Retina (tissue), 1 donor: Measurements from ENCODE around the gene IRS4.

Source experiments
- DNase-seq: peaks from one replicate; pipeline ENCODE4 v3.0.0-alpha.2; 2016

IRS4 gene

DNA sequence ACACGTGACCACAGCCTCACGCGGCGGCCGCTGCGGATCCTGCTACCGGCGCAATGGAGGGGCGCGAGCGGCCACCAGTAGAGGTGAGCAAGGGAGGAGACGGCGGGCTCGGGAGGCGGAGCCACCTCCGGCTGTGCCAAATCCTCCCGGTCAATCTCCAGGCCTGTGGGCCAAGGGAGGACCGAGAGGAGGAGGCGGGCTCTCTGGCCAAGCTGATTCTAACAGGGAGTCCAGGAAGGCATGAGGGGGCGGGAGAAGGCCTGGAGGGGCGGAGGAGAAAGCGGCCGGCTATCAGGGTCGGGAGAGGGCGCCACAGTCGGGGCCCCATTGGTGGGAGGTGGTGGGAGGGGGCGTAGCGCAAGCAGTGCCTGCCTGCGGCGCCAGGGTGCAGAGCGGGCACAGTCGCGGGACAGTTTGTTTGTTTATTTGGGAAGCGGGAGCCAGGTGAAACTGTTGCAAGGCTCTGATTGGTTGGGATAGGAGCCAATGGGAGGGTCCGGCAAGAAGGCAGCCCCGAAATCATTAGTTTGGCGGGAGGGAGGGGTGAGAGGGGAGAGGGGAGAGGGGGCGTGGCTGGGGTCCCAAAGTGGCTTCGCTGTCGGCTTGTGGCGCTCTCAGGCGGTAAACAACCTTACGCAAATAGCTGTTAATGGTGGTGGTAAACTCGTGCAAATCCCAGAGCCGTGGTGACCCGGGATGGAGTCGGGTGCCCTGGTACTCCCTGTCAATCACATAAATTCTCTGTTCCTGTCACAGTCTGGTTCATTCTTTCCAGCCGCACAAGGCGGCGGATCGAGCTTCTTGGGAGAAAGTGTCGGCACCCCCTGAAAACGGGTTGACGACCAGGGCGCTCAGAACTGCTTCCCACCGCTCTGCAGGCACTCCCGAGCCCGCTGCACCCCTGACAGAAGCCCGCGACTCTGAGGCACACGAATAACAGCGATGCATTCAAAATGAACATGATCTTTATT lies at the start of gene IRS4:
TSS of gene IRS4 (minus strand) at position 55 of the 971 bp plus-strand sequence.
- peak; percentile 85 for DNase-seq

DNA sequence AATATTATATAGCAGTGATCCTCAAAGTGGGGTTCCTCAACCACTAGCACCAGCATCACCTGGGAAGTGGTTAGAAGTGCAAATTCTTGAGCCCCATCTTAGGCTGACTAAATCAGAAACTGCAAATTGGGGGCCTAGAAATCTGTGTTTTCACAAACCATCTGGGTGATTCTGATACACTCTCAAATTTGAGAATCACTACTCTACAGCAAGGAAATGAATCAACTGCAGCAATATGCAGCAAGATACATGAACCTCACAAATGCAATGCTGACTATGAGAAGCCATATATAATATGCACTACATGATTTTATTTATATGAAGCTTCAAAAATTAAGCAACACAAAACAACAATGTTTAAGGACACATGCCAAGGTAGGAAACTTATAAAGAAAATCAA lies 36.2 kb upstream of the IRS4 start:
- no peak for DNase-seq

DNA sequence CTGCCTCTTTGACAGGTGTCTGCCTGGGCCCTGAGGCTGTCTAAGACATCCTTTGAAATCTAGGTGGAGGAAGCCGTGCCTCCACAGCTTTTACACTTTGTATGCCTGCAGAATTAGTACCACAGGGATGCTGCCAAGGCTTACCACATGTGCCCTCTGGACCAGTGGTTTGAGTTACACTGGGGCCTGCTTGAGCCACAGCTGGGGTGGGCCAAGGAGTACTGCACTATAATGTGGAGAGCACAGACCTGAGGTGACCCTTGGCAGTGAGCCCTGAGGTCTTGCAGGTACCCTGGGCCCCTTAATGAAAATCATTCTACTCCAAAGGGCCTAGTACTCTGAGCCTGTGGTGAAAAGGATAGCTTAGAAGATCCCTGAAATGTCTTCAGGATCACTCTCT lies 27.2 kb upstream of the IRS4 start:
- no peak for DNase-seq

DNA sequence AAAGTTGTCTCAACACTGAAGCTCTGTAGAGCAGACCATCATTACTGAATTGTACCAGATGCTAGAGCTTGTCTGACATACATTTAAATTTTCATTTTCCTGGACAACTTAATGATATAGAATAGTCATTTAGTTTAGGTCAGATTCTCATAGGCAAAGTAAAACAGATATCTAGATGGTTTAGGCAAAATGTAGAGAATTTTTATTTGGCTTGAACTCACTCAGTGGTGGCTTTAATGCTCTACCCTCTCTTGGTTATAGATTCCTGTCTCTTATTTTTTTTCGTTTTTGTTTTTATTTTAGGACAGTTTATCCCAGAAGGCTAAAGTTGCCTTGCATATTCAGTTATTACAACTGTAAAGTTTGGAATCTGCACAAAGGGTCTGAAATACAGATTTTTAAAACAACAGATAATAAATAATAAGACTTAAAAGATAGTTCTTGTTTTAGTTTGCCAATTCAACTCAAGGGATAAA lies 4.0 kb upstream of the IRS4 start:
- no peak for DNase-seq

DNA sequence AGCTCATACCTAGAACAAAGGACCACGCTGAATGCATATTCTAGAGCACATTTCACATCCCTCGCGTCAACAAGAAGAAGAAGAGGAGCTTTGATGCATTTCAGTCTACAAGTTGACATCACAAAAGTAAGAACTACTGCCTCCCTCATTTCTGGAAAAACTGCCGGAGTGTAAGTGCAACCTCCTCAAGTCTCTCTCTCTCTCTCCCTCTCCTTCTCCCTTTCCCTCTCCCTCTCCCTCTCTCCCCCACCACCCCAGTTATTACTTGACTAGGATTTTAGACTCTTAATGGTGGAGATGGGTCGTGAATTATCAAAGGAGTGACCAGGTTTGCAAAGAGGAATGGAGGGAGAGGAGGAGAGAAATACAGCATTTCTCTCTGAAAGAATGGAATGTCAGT lies 1.4 kb upstream of the IRS4 start:
- peak; percentile 25 for DNase-seq

DNA sequence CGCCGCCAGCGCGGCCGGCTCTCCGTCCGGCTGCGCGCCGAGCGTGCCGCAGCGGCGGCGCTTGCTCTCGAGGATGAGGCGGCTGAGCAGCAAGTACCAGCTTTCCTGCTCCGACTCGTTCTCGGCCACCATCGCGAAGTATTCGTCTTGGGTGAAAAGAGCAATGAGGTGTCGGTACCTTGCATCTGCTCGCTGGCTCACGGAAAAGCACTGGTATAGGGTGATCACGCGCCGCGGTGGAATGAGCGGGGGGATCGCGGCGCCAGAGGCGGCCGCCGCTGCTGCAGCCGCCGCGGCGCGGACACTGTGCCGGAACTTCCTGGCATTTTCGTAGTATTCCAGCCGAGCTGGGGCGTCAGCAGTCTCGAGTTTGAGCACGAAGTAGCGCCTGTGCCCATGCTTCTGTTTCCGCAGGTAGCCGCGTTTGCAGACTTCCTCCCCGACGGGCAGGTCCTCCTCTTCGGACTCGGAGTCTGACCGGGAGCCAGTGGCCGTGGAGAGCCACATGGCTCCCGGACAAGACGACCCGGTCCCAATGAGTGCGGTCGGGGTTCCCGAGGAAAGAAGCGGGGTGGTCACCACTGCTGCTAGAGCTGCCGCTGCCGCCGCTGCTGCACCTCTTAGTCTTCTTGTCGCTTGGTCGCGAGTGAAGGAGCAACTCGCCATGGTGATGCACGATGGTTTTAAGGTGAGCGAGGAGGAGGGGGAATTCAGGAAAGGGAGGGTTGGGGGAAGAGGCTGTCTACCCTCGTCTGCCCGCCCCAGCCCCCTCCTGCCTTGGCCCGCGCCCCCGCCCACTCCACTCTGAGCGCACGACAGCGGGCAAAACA lies 469 bp downstream of the IRS4 start:
- DNase-seq = peak; percentile 79

DNA sequence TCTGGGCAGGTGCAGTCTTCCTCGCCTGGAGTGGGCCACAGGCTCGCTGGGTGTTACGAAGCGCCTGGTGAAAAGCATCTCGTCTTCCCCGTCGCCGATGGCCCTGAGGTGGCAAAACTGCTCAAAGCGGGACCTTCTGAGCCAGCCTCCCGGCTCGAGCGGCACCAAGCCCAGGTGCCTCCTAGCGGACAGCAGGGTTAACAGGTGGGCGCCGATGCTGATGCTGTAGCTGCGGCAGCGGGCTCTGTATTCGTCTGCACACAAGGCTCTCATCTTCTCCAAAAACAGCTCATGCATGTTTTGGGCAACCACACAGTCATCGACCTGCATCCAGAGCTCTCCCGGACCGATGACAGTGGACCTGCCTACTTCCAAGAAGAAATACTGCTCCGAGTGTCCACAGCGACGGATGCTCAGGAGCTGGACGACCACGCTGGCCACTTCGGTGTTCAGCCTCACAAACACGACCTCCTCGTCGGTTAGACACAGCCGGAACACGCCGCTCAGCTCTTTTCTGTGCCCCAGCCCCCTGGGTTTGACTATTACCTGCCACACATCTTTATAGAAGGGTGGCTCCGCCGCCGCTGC lies 1.2 kb downstream of the IRS4 start:
- peak; percentile 58 for DNase-seq

DNA sequence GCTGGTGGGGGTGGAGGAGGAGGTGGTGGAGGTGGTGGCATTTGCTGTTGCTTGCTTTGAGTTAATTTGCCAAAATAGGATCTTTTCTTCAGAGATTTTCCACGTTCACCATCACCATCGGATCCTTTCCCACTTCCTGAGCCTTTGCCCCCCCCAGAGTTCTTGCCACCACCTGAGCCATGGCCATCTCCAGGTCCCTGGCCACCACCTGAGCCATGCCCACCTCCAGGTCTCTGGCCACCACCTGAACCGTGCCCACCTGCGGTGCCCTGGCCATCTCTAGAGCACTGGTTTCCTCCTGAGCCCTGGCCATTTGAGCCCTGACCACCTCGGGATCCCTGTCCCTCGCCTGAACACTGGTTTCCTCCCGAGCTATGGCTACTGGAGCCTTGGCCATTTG lies 1.9 kb downstream of the IRS4 start:
- peak; percentile 3 for DNase-seq

DNA sequence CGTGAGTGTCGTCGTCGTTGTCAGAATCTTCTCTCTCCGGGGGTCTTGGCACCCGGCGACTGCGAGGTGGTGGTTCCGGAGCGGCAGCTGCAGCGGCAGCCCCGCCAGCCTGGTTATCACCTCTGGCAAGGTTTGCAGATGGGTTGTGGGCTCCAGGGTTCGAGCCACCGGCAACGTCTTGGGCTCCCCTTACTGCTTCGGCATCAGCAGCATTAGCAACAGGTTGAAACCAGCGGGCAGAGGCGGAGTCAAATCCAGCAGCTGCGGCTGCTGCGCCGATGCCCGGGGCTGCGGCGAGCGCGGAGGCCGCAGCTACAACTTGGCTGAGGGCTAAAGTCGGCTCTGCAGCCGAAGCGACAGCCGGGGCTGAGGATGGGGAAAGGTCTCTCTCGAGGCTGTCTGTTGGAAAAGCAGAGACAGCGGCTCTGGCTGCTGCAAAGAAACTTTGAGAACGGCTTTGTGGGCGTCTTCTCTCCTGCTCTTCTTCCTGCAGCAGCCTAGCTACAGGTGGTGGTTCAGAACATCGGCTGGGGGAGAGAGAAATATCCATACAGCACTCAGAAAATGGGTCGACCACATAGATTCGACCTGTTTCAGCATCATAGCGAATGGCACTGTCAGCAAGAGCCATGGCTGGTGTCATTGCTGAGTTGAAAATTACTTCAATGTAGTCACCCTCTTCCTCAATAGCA lies 3.6 kb downstream of the IRS4 start:
- DNase-seq = peak; percentile 64

DNA sequence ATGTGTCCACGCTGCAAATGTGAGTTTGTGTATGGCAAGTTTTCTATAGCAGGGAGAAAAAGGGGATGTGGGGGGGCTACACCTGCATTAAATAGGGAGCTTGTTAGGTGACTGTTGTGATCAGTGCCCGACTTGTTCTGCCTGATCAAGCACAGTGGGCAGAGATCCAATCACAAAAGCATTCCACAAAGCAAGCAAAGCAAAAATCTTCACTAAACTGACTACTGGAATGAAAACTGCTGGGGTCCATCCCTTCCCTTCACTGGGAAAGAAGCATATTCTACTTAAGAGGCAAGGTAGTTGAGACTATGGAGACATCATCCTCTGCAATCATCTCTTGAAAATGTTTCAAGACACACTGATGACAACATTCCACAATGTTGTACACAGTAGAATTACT lies 5.2 kb downstream of the IRS4 start:
- DNase-seq = peak; percentile 32

DNA sequence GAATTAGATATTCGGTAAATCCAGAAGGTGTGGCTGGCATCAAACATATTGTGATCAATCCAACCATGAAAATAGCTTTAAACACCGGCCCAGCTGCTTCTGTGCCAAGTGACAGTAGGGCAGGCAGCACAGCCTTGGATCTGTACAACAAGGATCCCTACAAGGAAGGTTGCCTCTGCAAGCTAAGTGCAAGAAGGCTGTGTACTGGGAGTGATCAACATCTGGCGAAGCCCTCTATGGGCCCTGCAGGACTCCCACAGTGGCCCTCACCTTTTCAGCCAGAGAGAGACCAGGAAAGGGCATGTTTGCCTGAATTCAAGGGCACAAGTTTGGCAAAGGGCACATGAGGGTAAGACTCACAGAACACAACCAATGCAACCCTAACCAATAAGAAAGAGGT lies 9.6 kb downstream of the IRS4 start:
- no peak for DNase-seq

DNA sequence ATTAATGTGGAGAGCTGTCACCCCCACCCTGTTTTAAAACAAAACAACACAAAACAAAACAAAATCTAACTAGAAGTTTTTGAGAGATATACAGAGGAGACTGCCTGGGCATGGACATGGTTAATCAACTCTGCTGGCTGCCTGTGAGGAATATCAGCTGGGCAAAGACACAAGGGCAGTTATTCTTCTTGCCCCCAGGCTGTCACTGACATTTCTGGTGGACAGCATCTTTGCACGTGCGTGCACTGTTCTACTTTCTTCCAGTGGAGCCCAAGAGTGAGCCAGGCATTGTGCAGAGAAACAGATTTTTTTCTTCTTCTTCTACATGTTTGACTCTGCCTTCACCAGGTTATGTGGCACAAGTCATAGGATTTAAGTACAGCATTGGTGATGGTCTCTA lies 13.8 kb downstream of the IRS4 start:
- no peak for DNase-seq

DNA sequence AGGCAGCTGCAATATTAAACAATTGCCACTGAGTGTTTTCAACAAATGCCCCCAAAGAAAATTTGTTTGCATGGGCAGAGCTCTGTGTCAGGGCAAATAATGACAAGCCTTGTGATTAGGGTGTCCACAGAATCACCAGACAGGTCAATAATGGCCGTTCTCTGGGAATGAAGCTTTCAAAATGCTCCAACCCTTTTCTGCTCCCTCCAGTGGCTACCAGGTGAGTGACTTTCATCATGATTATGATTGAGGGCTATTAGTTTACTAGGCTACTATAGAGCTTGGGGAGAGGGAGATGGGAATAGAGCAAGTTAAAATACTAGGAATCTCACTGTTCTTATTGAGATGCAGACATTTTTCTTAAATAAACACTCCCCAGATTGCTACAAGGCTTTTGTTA lies 23.5 kb downstream of the IRS4 start:
- DNase-seq = no peak

DNA sequence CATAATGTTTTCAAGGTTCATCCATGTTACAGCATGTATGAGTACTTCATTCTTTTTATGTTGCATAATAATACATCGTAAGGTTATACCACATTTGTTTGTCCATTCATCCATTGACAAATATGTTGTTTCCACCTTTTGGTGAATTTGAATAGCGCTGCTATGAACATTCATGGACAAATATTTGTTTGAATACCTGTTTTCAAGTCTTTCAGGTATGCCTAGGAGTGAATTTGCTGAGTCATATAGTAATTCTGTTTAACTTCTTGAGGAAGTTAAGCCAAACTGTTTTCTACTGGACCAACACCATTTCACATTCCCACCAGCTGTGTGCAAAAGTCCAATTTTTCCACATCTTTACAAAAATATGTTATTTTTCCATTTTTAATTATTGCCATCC lies 31.5 kb downstream of the IRS4 start:
- no peak for DNase-seq

DNA sequence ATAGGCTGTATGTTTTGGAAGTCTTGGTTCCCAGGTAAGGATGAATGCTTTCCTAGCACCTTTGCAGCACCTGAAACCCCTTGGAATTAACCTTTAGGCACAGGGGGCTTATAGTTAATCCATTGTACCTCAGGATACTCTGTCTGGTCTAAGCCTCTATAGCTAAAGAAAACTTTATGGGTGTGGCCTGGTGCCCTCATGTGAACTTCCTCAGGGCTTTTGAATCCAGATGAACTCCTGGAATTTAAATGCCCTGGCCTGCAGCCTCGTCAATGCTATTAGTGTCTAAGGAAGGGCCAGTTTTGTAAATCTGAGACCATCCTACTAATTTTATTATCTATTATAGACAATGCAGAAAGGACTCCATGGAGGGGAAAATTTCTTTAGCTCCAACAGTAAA lies 33.8 kb downstream of the IRS4 start:
- DNase-seq = no peak

DNA sequence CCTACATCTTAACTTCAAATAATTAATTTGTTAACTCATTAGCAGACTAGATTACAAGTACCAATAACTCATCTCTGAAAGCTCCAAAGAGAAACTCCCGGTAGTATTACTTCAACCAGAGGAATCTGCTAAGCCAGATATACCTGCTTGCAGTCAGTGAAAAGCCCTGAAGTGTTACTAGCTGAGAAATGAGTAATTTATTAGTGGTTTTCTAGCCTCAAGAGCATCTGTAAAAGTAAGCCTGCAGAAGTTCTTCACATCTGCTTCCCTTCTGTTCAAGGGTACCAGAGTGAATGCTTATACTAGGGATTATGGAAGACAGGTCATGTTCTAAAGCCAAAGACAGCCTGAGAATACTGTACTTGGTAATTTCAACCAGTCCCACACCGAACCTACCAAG lies 34.7 kb downstream of the IRS4 start:
- no peak for DNase-seq

DNA sequence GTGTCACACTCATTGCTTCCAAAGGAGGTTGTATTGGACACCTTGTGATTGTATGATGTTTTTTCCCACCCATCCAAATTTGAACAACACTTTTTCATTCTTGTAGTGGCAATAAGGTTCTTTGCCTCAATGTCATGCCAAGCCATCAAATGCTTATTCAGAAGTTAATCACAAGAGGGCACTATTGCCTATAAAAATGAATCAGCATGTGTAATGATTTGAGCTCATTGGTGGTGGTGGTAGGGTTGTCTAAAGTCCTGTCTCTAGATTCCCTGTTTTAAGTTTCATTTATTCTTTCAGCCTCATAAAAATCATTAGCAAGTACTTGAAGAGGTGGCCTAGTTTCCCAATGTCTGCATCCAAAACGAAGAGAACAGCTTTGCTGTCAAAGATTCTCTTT lies 37.0 kb downstream of the IRS4 start:
- peak; percentile 13 for DNase-seq

DNA sequence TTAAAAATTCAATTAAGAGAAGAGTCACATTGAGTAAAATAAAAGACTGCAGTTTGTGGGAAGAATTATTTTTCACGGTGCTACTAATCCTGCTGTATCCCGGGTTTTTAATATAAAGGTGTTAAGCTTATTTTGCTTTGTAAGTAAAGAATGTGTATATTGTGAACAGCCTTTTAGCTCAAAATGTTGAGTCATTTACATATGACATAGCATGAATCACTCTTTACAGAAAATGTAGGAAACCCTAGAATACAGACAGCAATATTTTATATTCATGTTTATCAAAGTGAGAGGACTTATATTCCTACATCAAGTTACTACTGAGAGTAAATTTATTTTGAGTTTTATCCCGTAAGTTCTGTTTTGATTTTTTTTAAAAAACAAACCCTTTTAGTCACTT lies 39.7 kb downstream of the IRS4 start:
- no peak for DNase-seq
